Stimulated activated naive CD4-positive, alpha-beta T cell (primary cell): ENCODE data around the gene PDLIM7.

Experiments
- DNase-seq, 6 experiments: peaks; one replicate each; lab custom pipeline; 2025; lab: John Stamatoyannopoulos, UW

The PDLIM7 gene

DNA sequence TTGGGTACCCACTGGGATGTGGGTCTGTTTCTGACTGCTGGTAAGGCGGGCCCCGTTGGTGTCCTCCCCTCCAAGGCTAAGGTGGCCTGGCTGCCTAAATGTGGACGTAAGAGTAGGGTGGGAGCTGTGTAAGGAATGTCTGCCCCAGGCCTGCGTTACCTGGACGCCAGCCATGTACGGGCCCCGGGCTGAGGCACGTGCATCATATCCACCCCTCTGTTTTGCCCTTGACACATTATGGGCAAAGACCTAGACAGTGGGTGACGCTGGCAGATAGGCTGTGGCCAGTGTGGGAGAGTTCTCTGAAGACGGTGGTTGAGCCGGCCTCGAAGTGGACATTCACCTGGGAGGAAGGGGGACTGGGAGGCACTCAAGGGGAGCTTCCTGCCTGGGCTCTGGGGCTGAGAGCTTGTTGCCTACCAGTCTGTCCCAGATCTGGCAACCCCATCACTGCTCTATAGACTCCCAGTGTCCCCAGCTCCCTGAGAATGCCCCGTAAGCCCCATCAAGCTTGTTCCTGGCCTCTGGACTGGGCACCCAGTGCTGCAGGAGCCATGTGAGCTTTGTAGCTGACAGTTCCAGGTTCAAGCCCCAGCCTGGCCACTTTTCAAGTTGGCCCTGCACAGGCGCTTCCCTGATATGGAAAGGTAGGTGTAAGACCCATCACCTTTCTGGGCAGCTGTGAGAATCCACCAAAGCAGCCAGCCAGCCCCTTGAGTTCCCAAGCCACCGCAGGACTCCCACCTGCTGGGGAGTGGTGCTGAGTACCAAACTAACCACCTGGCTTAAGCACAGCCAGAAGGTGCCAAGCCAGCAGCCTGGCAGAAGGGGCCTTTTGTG is 54.0 kb downstream of the PDLIM7 start:
- DNase-seq = no peak

DNA sequence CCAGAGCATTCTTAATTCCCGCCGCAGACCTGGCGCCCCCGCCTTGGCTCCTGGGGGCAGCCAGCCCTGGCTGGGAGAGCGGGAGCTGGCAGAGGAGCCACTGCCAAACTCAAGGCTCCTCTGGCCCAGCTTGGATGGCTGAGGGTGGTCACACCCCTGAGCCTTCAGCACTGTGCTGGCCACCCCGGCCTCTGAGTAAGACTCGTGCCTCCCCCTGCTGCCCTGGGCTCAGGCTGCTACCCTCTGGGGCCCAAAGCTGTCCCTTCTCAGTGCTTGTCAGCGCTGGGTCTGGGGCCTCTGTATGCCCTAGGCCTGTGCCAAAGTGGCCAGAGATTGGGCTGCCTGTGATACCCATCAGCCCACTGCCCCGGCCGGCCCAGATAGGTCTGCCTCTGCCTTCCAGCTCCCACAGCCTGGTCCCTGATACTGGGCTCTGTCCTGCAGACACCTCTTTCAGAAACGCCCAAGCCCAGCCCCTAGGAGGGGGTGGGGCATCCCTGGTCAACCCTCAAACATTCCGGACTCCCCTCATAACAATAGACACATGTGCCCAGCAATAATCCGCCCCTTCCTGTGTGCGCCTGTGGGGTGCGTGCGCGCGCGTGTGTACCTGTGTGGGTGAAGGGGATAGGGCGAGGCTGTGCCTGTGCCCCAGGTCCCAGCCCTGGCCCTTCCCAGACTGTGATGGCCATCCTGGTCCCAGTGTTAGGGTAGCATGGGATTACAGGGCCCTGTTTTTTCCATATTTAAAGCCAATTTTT is 55.2 kb downstream of the PDLIM7 start:
- DNase-seq = no peak

DNA sequence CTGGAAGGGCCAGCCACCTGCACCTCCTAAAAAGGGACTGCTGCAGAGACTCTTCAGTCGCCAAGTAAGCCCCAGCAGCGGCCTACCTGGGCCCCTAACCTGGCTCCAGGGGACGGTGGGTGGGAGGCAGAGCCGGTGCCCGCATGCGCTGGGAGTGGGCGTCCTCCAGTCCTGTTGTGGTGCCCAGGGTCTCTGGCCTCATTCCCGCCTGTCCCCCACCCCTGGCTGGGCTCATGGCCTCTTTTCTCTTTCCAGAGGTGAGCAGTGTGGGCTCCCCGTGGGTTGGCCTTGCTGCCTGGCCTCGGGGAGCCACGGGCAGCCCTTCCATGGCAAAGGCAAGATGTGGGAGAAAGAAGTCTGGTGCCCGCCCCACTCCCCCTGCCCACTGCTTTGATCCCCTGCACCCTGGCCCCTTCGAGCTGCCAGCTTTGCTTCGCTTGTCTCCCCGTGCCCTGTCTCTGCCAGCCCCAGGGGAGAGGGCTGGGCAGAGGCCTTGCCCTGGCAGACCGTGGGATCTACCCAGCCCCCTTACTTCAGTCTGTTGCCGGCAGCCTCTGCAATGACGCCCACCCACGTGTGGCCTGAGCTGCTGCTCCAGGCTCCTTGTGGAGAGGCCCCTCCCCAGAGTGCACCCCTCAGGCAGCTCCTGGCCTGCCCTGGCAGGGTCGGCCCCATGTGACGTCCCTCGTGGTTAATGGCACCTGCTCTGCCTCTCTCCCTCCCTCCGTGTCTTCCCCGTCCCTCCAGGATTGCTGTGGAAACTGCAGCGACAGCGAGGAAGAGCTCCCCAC is 56.2 kb downstream of the PDLIM7 start:
- no peak for DNase-seq

DNA sequence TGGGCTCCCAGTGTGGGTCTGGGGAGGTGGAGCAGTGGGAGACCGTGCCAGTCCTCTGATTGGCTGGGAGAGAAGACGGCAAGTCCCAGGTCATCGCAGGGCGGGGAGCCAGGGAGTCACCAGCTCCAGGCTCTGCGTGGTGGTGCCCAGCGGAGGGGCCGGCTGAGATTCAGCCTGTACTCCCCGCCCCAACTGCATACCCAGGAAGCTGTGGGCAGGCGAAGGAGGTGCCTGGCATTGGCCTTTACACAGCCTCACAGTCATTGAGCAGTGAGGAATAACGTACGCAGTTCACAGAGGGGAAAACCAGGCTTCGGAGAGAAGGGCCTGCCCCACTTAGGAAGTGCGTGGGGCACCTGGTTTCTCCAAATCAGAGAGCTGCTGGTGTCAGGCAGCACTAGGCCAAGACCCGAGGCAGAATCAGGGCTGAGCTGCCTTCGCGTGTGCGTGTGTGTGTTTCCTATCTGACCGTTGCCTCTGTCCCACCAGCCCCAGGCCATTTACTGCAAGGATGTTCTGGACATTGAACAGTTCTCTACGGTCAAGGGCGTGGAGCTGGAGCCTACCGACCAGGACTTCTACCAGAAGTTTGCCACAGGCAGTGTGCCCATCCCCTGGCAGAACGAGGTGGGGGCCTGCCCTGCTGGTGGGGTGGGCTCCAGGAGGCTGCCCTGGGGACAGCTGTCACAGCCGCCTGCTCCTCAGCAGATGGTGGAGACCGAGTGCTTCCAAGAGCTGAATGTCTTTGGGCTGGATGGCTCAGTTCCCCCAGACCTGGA is 57.0 kb downstream of the PDLIM7 start:
- peak in 4 of 6 experiments; percentile 28 to 44 (median 32) for DNase-seq

DNA sequence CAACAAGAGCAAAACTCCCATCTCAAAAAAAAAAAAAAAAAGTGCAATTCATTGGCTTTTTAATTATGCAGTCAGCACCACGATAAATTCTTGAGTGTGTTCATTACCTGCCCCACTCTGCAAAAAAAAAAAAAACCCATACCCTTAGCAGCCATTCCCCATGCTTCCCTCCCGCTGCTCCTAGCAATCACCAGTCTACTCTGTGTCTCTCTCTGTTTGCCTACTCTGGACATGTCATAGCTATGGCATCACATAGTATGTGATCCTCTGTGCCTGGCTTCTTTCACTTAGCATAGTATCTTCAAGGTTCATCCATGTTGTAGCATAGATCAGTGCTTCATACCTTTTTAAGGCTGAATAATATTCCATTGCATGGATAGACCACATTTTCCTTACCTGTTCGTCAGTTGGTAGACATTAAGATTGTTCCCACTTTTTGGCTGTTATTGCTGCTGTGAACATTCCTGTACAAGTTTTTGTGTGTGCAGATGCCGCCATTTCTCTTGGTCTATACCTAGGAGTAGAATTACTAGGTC is 57.8 kb downstream of the PDLIM7 start:
- no peak for DNase-seq

DNA sequence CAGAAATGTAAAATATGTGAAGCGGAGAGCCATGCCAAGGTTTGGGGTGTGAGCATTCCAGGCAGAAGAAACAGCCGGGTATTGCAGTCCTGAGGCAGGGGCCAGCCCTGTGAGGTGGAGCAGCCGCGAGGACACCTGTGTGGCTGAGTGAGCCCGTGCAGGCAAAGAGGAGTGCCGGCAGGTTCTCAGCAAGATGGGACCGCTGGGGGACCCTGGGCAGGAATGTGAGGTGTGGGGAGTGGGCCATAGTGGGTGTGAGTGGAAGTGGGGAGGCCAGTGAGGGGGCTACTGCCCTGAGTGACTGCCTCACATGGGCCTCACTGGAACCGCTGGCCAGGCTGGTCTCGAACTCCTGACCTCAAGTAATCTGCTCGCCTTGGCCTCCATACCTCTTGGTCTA is 58.9 kb downstream of the PDLIM7 start:
- DNase-seq = no peak

DNA sequence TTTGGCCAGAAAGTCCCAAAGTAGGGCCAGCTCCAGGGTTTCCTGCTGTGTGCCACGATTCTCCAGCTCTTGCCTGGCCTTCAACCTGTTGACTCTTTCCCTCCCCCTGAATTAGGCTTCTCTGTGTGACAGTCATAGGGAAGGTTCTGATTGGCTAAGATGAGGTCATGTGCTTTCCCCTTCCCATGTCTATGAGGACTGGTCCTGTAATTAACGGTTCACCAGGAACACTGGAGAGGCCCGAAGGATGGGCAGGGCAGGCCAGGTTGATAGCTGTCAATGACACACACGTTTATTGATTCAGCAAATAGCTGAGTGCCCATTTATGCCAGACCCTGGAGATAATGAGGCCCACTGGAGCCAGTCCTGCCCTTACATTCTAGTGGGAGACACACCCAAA is 59.8 kb downstream of the PDLIM7 start:
- no peak for DNase-seq

DNA sequence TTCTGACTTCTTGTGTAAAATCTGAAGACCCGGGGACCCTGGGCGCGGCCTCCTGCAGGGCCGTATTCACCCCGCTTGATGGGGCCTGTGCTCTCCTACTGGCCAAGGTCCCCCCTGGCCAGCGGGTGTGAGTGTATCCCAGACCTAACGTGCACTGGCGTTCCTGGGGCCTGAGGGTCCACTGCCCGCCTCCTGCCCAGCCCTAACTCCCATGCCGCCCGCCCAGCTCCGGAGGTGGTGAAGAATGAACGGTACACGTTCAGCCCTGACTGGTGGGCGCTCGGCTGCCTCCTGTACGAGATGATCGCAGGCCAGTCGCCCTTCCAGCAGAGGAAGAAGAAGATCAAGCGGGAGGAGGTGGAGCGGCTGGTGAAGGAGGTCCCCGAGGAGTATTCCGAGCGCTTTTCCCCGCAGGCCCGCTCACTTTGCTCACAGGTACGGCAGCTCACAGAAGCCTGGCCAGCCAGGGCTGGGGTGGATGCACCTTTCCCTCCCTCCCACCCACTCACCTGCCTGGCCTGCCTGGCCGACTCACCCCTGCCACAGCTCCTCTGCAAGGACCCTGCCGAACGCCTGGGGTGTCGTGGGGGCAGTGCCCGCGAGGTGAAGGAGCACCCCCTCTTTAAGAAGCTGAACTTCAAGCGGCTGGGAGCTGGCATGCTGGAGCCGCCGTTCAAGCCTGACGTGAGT is 61.4 kb downstream of the PDLIM7 start:
- no peak for DNase-seq

DNA sequence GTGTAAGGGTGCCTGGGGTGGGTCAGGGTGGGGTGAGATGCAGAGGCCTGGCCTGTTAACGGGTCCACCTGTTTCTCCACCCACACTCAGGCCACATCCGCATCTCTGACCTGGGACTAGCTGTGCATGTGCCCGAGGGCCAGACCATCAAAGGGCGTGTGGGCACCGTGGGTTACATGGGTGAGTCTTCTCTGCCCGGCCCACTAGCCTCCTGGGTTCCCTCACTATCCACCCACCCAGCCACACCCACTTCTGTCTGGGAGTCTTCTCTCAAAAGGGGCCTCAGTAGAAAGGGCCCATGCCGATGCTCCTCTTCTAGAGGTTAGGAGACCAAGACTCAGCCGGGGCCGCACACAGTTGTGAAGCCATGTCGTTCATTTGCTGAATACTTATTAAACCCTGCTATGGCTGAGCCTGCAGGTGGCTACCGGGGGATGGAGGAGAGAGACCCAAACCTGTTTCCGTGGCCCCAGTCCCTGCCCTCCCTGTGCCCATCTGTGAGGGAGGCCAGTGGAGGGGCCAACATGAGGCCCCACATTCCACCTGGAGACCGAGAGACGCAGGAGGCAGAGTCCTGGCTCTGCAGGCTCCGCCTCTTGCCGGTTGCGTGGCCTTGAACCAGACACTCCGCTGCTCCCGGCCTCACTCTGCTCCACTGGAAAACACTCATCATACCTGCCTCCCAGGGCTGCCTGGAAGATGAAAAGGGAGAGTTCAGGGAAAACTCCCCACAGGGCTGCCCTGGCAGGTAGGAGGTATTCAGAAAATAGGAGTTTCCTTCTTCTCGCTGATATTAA is 62.3 kb downstream of the PDLIM7 start:
- no peak for DNase-seq

DNA sequence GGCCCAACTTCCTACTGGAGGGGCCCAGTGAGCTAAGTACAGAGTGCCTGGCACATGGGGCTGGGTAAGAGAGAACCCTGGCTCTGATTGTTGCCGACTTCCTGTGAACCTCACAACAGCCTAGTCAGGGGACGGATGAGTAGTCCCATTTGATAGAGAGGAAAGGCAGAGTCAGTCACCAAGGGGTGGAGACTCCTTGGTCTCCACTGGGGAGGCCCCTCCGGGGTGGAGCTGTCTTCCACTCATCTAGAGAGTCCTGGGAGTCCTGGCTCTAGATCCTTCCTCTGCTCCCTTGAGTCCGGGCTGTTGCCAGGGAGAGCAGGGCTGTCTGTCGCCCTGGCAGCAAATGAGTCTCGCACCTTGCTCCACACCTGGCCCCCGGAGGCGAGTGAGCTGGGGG is 63.0 kb downstream of the PDLIM7 start:
- DNase-seq = peak in 4 of 6 experiments; percentile 20 to 54 (median 34)

DNA sequence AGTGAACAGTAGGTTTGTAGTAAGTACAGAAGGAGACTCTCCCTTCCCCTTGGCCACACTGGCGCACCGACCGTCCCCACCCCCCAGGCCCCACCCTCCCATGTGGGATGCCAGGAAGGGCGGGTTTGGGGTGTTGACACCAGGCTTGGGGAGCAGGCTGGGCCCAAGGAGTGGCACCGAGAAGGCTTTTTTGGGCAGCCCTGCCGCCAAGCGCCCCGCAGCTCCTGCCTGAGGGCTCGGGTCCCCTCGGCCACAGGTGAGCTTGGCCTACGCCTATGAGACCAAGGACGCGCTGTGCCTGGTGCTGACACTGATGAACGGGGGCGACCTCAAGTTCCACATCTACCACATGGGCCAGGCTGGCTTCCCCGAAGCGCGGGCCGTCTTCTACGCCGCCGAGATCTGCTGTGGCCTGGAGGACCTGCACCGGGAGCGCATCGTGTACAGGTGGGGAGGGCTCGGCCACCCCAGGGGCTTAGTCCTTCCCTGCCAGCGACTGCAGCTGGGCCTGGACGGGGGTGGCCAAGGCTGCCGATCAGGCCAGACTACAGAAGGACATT is 63.7 kb downstream of the PDLIM7 start:
- DNase-seq = no peak
